Right lobe of liver (tissue), 6 donors: Measurements from ENCODE around the gene TNS4. TPM values are rescaled to one million over a fixed set of nuclear protein-coding genes. Genes with fewer than 3 reads are reported as not detected.

Experiments used
- ATAC-seq, 4 donors: fragments of 200-7000 bp; cut with Tn5 transposase; one replicate each; pipeline ENCODE4 v1.9.1; 2020; ENCODE audit warnings: mild to moderate bottlenecking in 4 of 4, moderate library complexity in 4 of 4
- DNase-seq, 3 donors: peaks; one replicate each; pipeline ENCODE4 v3.0.0-alpha.2; 2020
- H3K27ac ChIP-seq, 3 donors: fragments of 200-600 bp; one replicate each; pipeline ENCODE4 v1.8.0; 2022
- H3K27me3 ChIP-seq, 2 donors: fragments of 200-600 bp; one replicate each; pipeline ENCODE4 v1.8.0; 2022
- H3K36me3 ChIP-seq, 4 donors: fragments of 200-600 bp; sonication (generic) in 1 of 4; one replicate each; pipeline versions ENCODE4 v1.5.1 to v1.8.0; 2017 to 2022; ENCODE audit warnings: control low read depth in 1 of 4
- H3K4me1 ChIP-seq, 4 donors: fragments of 200-600 bp; sonication (generic) in 1 of 4; one replicate each; pipeline versions ENCODE4 v1.5.1 to v1.8.0; 2017 to 2022; ENCODE audit warnings: control low read depth in 1 of 4
- H3K4me3 ChIP-seq, 3 donors: fragments of 200-600 bp; one replicate each; pipeline ENCODE4 v1.8.0; 2022
- H3K9me3 ChIP-seq, 4 donors: fragments of 200-600 bp; sonication (generic) in 1 of 4; one replicate each; pipeline versions ENCODE4 v1.5.1 to v1.8.0; 2017 to 2022; ENCODE audit warnings: control low read depth in 1 of 4
- POLR2A ChIP-seq: fragments of 450-650 bp; IDR thresholded peaks from one replicate; pipeline ENCODE4 v1.6.1; 2017; ENCODE audit warnings: antibody characterized with exemption, mild to moderate bottlenecking
- WGBS: methylation state at CpG from one replicate; pipeline ENCODE4 v1.1.6; 2018; ENCODE audit warnings: low coverage, low lambda C conversion rate; ENCODE audit not compliant: insufficient coverage; ENCODE audit errors: missing lambda C conversion rate; 5-methylcytosine and 5-hydroxymethylcytosine counted together
- intact Hi-C, 2 donors: fragments of 100-400 bp; cut with DNase I; formaldehyde crosslinking; loops; one replicate each; pipeline versions ENCODE4 v1.11.2 to v1.14.1; 2022
- total RNA-seq, 6 experiments: library from RNA; depleted of rRNA in 2 of 6; stranded (reverse); fragments of >200 nt in 2 of 6; fragmentation: NEBNext Ultra II Directional in 3 of 6; extraction: Animal tissue kit (Norgen Biotek cat#: 25700) in 3 of 6; gene quantifications; one replicate each; pipeline versions ENCODE4 v1.1.0 to v1.2.4, GENCODE V29; 2016 to 2023
- TF ChIP-seq, protein P1 (sequence below), 4 donors: fragments of 200-600 bp in 3 of 4; fragments of 450-650 bp in 1 of 4; IDR thresholded peaks; one replicate each; pipeline versions ENCODE4 v1.5.1 to v1.8.0; 2016 to 2022; ENCODE audit warnings: antibody characterized with exemption in 4 of 4, mild to moderate bottlenecking in 2 of 4
- donor health status: DM: no; HTN: yes; CAD: no.
- donor health status: DM: no; HTN: no; CAD: no.
- donor health status: DM: no; HTN: no; CAD: no.
- donor health status: DM: no; HTN: yes; CAD: no.
- donor health status: DM: no; HTN: yes; CAD: no.

The TNS4 gene
- total RNA-seq, 6 experiments from 2014 or later = not detected

DNA sequence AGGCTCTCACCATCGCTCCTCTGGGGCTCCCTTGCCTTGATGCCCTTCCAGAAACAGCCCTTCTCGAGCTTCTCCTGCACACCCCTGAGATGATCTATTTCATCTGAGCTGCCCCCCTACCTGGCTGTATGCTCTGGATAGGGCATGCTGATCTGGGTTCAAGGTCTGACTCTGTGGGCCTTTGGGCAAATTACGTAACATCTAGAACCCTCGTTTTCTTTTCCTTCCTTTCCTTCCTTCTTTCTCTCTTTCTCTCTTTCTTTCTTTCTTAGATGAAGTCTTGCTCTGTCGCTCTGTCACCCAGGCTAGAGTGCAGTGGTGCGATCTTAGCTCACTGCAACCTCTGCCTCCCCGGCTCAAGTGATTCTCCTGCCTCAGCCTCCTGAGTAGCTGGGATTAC, 20.3 kb downstream of the TNS4 start:
- 68% methylated on average over 6 of the region's 7 CpGs for WGBS
- no peaks in the 10 kb centered on the region for H3K9me3 ChIP-seq
- ATAC-seq (no peak), DNase-seq (no peak)
- intact Hi-C loops = loop anchor here in 1 of 2 donors (10.0 kb wide), 1 partner anchor 116 kb away; the partner anchor contains the start of gene GJD3
- H3K27me3 ChIP-seq = no peaks in the 10 kb centered on the region
- no peaks in the 10 kb centered on the region for H3K4me1 ChIP-seq
- no peaks in the 10 kb centered on the region for H3K36me3 ChIP-seq
- TF ChIP-seq POLR2A = no peak
- TF ChIP-seq, protein P1, sequence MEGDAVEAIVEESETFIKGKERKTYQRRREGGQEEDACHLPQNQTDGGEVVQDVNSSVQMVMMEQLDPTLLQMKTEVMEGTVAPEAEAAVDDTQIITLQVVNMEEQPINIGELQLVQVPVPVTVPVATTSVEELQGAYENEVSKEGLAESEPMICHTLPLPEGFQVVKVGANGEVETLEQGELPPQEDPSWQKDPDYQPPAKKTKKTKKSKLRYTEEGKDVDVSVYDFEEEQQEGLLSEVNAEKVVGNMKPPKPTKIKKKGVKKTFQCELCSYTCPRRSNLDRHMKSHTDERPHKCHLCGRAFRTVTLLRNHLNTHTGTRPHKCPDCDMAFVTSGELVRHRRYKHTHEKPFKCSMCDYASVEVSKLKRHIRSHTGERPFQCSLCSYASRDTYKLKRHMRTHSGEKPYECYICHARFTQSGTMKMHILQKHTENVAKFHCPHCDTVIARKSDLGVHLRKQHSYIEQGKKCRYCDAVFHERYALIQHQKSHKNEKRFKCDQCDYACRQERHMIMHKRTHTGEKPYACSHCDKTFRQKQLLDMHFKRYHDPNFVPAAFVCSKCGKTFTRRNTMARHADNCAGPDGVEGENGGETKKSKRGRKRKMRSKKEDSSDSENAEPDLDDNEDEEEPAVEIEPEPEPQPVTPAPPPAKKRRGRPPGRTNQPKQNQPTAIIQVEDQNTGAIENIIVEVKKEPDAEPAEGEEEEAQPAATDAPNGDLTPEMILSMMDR (IDR thresholded peaks at IDR 0.05) = no peak
- no peak overlapping the region for H3K4me3 ChIP-seq
- H3K27ac ChIP-seq = no peak overlapping the region

DNA sequence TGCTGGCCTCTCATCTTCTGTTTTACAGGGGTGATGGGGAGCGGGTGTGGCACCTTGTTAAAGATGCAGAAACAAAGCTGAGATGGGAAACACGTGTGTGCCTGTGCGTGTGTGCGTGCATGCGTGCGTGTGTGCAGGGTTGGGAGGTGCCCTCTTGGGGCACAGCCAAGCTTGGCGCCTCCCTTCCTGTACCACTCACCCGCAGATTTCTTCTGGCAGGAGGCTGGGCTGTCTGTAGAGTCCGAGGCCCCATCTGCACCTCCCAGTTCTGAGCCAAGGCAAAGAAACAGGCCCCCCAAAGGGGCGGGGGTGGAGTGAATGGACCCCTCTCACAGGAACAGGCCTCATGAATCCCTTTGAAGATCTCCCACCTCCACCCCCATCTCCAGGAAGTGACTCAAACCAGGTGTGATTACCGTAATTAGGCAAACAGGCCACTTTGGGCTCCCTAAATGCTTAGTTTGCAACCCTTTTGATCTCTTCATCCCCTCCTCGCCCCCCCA, 20.9 kb downstream of the TNS4 start:
- no peak overlapping the region for H3K4me3 ChIP-seq
- H3K27me3 ChIP-seq = no peaks in the 10 kb centered on the region
- 46% methylated on average over 6 of the region's 12 CpGs for WGBS
- H3K9me3 ChIP-seq = no peaks in the 10 kb centered on the region
- H3K4me1 ChIP-seq = peaks cover 0 to 5% (median 2%) of the 10 kb centered on the region in 4 donors
- H3K36me3 ChIP-seq = no peaks in the 10 kb centered on the region
- TF ChIP-seq, protein P1 (IDR thresholded peaks at IDR 0.05) = no peak
- TF ChIP-seq POLR2A = no peak
- intact Hi-C loops = loop anchor here in 1 of 2 donors (10.0 kb wide), 1 partner anchor 116 kb away; the partner anchor contains the start of gene GJD3
- no peak overlapping the region for H3K27ac ChIP-seq
- ATAC-seq (peak in 1 of 4 donors; percentile 10), DNase-seq (no peak)

DNA sequence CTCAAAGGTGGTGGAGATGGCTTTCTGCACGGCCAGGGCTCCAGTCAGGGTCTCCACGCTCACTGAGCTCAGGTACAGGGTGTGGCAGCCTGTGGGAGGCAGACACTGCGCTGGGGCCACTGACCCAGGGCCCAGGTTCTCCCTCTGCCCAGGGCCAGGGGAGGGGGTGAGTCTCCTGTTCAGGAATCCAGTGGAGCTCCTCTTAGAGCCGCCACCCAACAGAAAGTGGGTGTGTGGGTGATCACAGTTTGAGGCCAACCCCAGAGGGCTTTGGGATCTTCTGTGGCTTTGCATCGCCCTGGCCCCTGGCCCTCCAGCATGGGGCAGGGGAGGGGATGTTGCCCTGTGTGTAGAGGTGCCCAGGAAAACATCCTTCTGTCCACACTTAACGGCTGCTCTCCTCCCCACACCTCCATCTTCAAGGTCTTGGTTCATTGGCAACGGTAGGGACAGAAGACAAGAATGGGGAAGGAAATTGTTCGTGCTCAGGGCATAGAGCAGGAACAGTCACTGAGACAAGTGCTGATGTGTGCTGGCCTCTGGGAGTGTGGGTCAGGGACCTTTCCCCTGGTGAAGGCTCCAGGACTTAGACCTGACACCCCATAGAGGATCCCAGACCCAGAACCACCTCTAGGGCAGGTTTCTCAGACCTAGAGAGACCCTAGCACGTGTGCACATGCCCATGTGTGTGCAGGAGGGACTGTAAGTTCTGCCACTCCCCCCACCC, 21.5 kb downstream of the TNS4 start:
- no peaks in the 10 kb centered on the region for H3K27me3 ChIP-seq
- no peak overlapping the region for H3K27ac ChIP-seq
- no peak overlapping the region for H3K4me3 ChIP-seq
- no peaks in the 10 kb centered on the region for H3K9me3 ChIP-seq
- no peaks in the 10 kb centered on the region for H3K36me3 ChIP-seq
- DNase-seq = no peak
- 50% methylated on average over 2 of the region's 9 CpGs for WGBS
- no peak for ATAC-seq
- H3K4me1 ChIP-seq = peaks cover 0 to 7% (median 3%) of the 10 kb centered on the region in 4 donors
- intact Hi-C loops = loop anchor here in 1 of 2 donors (5.0 to 10.0 kb wide), 2 partner anchors 43 to 115 kb away; partner anchors contain the start of gene GJD3
- TF ChIP-seq POLR2A = no peak
- TF ChIP-seq, protein P1 (IDR thresholded peaks at IDR 0.05) = no peak

DNA sequence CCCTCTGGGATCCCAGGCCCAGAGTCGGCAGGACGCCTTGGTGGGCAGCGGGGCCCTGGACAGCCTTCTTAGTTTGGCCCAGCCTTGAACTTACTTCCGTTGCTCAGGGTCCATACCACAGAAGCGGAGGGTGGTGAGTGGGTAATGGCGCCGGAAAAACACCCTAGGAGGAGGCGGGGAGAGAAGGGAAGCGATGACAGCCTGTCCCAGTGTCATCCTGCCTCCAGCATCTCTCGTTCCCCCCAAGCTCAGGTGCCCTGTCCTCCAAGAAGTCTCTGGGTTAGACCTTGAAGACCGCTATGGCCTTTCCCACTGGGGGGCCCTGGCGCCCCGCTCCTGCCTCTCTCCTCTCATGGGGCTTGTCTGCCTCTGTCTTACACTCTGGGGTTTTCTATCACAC, 22.9 kb downstream of the TNS4 start:
- Histone ChIP-seq H3K27ac (no peak overlapping the region), H3K4me3 (no peak overlapping the region), H3K36me3 (no peaks in the 10 kb centered on the region), H3K27me3 (no peaks in the 10 kb centered on the region), H3K4me1 (peaks cover 0 to 14% (median 6%) of the 10 kb centered on the region in 4 donors), H3K9me3 (no peaks in the 10 kb centered on the region)
- ATAC-seq (no peak), DNase-seq (no peak)
- no peak for TF ChIP-seq POLR2A
- TF ChIP-seq, protein P1 (IDR thresholded peaks at IDR 0.05) = no peak
- 88% methylated on average over 8 of the region's 13 CpGs for WGBS
- intact Hi-C loops = loop anchor here in 1 of 2 donors (5.0 kb wide), 1 partner anchor 41 kb away; no protein-coding TSS in a partner anchor
